Raji (cell line): ENCODE measurements around the gene ARHGEF4.

ENCODE experiments used
- POLR2A ChIP-seq: IDR thresholded peaks from 2 replicates; pipeline ENCODE4 v1.6.1; 2011; ENCODE audit warnings: low read depth, low read length, control low read depth; ENCODE audit not compliant: insufficient read depth

ARHGEF4 gene

GRCh38 chr2:131031875-131032274 lies 195.2 kb downstream of the ARHGEF4 start:
- TF ChIP-seq POLR2A, result no peak

DNA sequence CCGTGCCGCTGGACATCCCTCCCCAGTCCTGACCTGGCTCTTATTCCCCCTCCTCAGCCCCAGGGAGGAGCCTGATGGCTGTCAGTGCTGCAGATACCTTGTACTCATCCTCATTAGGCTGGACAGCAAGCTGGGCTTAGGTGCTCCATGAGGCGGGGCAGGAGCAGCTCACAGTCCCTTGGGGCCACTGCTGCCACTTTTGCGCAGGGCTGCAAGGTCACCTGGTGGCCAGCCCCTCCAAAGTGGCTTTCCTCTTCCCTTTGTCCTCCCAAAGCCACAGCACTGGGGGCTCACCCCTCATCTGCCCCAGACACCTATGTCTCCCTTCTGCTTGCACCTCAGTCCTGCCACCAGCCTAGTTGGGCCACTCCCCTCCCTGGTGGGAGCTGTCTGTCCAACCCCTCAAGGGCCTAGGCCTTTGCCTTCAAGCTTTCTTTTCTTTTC lies 195.7 kb downstream of the ARHGEF4 start:
- TF ChIP-seq POLR2A, result no peak

- TF ChIP-seq POLR2A, result no peak
These were observed 197.0 kb downstream of the ARHGEF4 start for GRCh38 chr2:131033786-131034121.

GRCh38 chr2:131034122-131035051 lies 197.7 kb downstream of the ARHGEF4 start:
- TF ChIP-seq POLR2A, result no peak

- TF ChIP-seq POLR2A, result no peak
These were observed 198.6 kb downstream of the ARHGEF4 start for GRCh38 chr2:131035112-131035825.

GRCh38 chr2:131035826-131036231 lies 199.1 kb downstream of the ARHGEF4 start:
- no peak for TF ChIP-seq POLR2A

- no peak for TF ChIP-seq POLR2A
These were observed 199.6 kb downstream of the ARHGEF4 start for GRCh38 chr2:131036269-131036668.

- TF ChIP-seq POLR2A, result no peak
These were observed 200.1 kb downstream of the ARHGEF4 start for GRCh38 chr2:131036696-131037397.

DNA sequence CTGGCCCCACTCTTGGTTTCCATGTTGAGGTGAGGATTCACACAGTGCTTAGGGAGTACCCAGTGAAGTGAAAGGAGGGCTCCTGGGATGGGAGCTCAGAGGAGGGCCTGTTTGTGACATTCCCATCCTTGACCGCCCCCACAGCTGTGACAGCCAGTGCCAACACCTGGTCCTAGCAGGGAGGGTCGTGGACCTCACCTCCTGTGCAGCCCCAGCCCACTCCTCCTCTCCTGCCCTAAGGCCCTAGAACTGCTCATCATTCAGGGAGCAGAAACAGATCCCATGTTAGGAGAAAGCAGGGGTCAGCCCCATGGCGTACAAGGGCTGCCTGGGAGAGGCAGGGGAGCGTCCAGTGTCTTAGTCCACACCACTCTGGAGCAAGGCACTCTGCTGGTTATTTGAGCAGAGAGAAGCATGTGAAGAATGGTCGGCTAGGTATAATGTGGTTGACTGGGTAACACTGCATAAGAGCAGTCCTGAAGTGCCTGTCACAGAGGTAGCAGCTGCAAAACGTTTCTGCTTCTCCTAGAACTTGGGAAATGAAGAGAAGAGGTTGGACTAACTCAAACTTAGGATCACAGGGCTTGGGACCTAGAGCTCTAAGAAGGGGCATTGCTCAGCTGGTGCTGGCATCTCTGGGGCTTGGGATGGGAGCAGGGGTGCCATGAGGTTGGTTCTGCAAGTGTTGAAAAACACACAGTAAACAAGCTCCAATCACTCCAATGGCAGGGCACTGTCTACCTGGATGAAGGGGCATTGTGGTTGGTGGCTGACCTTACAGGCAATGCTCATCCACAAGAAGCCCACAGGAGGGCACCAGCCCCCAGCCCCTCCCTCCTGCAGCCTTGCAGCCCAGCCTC lies 200.9 kb downstream of the ARHGEF4 start:
- no peak for TF ChIP-seq POLR2A

DNA sequence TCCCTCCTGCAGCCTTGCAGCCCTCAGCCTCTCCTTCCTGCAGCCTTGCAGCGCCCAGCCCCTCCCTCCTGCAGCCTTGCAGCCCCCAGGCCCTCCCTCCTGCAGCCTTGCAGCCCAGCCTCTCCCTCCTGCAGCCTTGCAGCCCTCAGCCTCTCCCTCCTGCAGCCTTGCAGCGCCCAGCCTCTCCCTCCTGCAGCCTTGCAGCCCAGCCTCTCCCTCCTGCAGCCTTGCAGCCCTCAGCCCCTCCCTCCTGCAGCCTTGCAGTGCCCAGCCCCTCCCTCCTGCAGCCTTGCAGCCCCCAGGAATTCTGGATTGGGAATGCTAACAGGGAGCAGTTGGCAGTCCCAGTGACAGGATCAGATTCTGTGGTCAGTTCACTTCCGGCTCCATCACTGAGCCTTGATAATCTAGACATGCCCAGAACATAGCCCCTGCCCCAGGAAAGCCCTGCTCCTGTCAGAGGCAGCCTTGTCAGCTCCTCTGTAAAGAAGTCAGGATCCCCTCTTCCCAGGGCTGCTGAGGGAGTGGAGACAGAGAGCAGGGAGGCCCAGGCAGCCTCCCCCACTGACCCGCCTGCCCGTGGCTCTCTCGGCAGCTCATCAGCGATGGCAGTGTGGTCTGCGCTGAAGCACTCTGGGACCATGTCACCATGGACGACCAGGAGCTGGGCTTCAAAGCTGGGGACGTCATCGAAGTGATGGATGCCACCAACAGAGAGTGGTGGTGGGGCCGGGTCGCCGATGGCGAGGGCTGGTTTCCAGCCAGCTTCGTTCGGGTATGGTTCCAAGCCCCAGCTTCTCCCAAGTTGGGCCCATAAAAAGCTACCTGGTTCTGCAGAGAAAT lies 201.8 kb downstream of the ARHGEF4 start:
- TF ChIP-seq POLR2A, result no peak

GRCh38 chr2:131039101-131039440 lies 202.4 kb downstream of the ARHGEF4 start:
- TF ChIP-seq POLR2A, result no peak

DNA sequence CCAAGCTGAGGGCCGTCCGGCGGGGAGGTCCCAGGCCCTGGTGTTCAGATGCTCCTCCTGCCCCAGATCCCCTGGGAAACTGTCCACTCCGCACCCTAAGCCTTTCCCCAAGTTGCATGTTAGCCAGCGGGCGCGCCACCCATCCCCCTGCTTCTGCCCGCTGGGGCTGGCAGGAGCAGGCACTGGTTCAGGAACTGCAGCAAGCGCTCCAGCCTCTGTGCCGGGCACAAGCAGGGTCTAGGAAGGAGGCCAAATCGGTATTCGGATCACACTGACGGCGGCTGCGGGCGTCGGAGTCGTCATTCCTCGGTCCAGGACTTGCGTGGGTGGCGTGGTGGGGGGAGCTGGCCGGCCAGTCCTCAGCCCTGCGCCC lies 202.8 kb downstream of the ARHGEF4 start:
- no peak for TF ChIP-seq POLR2A

- no peak for TF ChIP-seq POLR2A
These were observed 203.4 kb downstream of the ARHGEF4 start for GRCh38 chr2:131039908-131040660.
